Bronchial epithelial cell (primary cell): ENCODE measurements around the gene MDM4. TPM values are rescaled to one million over a fixed set of nuclear protein-coding genes. Genes with fewer than 3 reads are reported as not detected.
"Not testable (repeated sequence)": the region's sequence is repeated elsewhere in the genome, so short reads cannot be mapped to it uniquely, and the experiment has no call there.

Experiments used
- DNase-seq: peaks from one replicate; pipeline ENCODE4 v3.0.0-alpha.2; 2010; ENCODE audit warnings: low read depth
- FAIRE-seq: peaks from 2 replicates; lab custom pipeline; 2011; peaks lifted over from hg19 to GRCh38; lab: Jason Lieb, UNC
- H3K27me3 ChIP-seq: 2 replicates; pipeline ENCODE4 v1.5.1; 2011; ENCODE audit warnings: low read length; ENCODE audit not compliant: control insufficient read depth, insufficient read depth
- H3K36me3 ChIP-seq: 2 replicates; pipeline ENCODE4 v1.5.1; 2011; ENCODE audit warnings: low read length; ENCODE audit not compliant: control insufficient read depth, insufficient read depth
- H3K4me3 ChIP-seq: 2 replicates; pipeline ENCODE4 v1.5.1; 2011; ENCODE audit warnings: mild to moderate bottlenecking, low read depth, low read length, control low read depth
- total RNA-seq: library from RNA; depleted of rRNA; stranded (reverse); fragments of >200 nt; gene quantifications from 2 replicates; pipeline ENCODE4 v1.2.1, GENCODE V29; 2014
- TF ChIP-seq, protein P1 (sequence below): IDR thresholded peaks from 2 replicates; pipeline ENCODE4 v1.5.1; 2011; ENCODE audit warnings: mild to moderate bottlenecking, moderate library complexity, low read length, control low read depth, inconsistent platforms; ENCODE audit not compliant: insufficient read depth, severe bottlenecking

The MDM4 gene
- total RNA-seq, 1 donor from 2014 or later = 23.4 TPM

DNA sequence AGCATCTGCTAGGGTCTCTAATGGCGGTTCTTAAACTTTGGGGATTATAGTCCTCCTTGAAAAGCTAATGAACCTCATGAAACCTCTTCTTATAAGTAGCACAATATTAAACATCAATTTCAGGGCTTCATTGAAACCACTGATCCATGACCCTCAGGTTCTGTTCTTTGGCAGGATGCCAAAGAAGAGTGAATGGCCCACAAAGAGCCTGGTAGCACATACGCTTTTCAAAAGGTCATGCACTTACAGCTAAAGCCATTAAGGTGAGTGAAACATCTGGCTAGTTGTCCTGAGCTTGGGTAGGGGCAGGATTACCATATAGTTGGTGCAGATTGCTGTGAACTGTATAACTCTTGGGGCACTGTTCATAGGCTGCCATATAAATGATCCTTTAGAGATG lies 42.3 kb downstream of the MDM4 start:
- H3K4me3 ChIP-seq = no peak overlapping the region
- no peaks in the 10 kb centered on the region for H3K36me3 ChIP-seq
- H3K27me3 ChIP-seq = no peaks in the 10 kb centered on the region
- DNase-seq (no peak), FAIRE-seq (no peak)
- TF ChIP-seq, protein P1, sequence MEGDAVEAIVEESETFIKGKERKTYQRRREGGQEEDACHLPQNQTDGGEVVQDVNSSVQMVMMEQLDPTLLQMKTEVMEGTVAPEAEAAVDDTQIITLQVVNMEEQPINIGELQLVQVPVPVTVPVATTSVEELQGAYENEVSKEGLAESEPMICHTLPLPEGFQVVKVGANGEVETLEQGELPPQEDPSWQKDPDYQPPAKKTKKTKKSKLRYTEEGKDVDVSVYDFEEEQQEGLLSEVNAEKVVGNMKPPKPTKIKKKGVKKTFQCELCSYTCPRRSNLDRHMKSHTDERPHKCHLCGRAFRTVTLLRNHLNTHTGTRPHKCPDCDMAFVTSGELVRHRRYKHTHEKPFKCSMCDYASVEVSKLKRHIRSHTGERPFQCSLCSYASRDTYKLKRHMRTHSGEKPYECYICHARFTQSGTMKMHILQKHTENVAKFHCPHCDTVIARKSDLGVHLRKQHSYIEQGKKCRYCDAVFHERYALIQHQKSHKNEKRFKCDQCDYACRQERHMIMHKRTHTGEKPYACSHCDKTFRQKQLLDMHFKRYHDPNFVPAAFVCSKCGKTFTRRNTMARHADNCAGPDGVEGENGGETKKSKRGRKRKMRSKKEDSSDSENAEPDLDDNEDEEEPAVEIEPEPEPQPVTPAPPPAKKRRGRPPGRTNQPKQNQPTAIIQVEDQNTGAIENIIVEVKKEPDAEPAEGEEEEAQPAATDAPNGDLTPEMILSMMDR = no peak

GRCh38 chr1:204560002-204560401 lies 43.8 kb downstream of the MDM4 start:
- H3K36me3 ChIP-seq, H3K27me3 ChIP-seq, FAIRE-seq, DNase-seq, H3K4me3 ChIP-seq: not testable (repeated sequence)

DNA sequence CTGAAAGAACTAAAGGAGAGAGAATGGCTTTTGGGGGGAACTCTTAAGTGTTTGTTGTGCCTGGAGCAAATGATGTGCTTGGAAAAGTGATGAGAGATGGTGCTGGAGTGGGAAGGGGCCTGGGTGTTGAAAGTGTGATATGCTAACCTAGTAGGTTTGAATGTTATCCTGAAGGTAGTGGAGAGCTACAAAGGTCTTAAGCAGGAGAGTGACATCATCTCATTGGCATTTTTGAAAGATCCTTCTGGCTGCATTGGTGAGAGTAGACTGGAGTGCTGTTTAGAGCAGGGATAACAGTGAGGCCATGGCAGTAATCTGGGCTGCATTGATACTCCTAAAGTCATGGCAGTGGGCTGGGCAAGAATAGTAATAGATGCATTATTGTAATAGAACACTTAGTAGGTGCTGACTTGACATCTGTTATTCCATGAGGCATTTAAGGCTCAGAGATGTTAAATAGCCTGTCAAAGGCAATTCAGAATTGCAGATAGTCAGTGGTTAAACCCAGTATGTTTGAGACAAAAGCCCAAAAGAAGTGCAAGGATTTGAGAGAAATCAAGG lies 44.5 kb downstream of the MDM4 start:
- no peaks in the 10 kb centered on the region for H3K27me3 ChIP-seq
- DNase-seq (peak; percentile 40), FAIRE-seq (no peak)
- H3K36me3 ChIP-seq = no peaks in the 10 kb centered on the region
- no peak overlapping the region for H3K4me3 ChIP-seq
- TF ChIP-seq, protein P1 = no peak

- DNase-seq = no peak
- no peak for FAIRE-seq
- Histone ChIP-seq H3K4me3 (no peak overlapping the region), H3K36me3 (no peaks in the 10 kb centered on the region), H3K27me3 (no peaks in the 10 kb centered on the region)
- TF ChIP-seq, protein P1 = no peak
These were observed 46.1 kb downstream of the MDM4 start for GRCh38 chr1:204562075-204562990.

DNA sequence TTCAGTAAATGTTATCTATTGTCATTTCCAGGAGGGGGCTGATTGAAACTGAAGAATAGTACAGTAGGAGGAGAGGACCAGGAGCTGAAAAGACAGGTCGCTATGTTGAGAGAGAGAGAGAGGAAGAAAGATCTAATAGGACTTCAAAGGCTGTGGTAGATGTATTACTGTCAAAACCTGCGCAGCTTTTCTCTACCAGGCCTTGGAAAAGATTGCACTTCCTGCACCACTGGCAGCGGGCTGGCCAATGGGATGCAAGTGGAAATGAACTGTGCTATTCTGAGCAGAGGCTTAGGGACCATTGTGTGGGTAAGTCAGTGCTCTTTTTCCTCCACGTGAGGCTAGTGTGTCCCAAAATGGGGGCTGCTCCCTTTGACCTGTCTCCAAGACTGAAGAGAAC lies 47.1 kb downstream of the MDM4 start:
- TF ChIP-seq, protein P1 = no peak
- FAIRE-seq (no peak), DNase-seq (no peak)
- Histone ChIP-seq H3K4me3 (no peak overlapping the region), H3K36me3 (no peaks in the 10 kb centered on the region), H3K27me3 (no peaks in the 10 kb centered on the region)

DNA sequence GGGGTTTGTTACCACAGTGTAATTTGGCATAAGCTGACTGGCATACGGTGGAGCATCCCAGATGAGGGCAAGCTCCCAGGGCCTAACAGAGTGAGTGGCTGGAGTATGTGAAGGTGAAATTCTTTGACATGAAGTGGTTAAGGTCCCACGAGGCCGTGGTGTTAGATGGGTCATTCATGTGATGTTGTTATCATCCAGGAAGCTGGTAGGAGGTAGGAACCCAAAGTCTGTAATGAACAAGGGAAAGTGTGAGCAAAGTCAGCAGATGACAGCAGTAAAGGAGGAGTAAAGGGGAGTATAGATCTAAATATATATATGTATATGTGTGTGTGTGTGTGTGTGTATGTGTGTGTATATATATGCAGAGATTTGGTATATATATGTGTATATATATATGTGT lies 47.6 kb downstream of the MDM4 start:
- DNase-seq (no peak), FAIRE-seq (no peak)
- TF ChIP-seq, protein P1 = no peak
- Histone ChIP-seq H3K4me3 (no peak overlapping the region), H3K36me3 (no peaks in the 10 kb centered on the region), H3K27me3 (no peaks in the 10 kb centered on the region)
